Breast epithelium (tissue), 4 donors: ENCODE data around the gene TLDC2. TPM values are rescaled to one million over a fixed set of nuclear protein-coding genes. Genes with fewer than 3 reads are reported as not detected.

Experiments
- DNase-seq, 2 donors: peaks; one replicate each; pipeline ENCODE4 v3.0.0-alpha.2; 2019; ENCODE audit warnings: low spot score in 2 of 2
- H3K27ac ChIP-seq, 2 donors: fragments of 200-600 bp; sonication (generic) in 1 of 2; one replicate each; pipeline ENCODE4 v1.5.1; 2016 to 2019; ENCODE audit warnings: mild to moderate bottlenecking in 1 of 2
- H3K27me3 ChIP-seq, 2 donors: fragments of 200-600 bp; sonication (generic) in 1 of 2; one replicate each; pipeline versions ENCODE4 v1.5.1 to v1.6.0; 2017 to 2019; ENCODE audit warnings: control low read depth in 1 of 2, mild to moderate bottlenecking in 1 of 2
- H3K36me3 ChIP-seq: fragments of 200-600 bp; one replicate; pipeline ENCODE4 v1.5.1; 2019
- H3K4me1 ChIP-seq, 2 donors: fragments of 200-600 bp; sonication (generic); one replicate each; pipeline ENCODE4 v1.5.1; 2016 to 2019; ENCODE audit warnings: control low read depth in 1 of 2
- H3K4me3 ChIP-seq, 3 donors: fragments of 200-600 bp; sonication (generic); 1 replicate in 2 of 3; 2 replicates in 1 of 3; pipeline ENCODE4 v1.5.1; 2016 to 2019; ENCODE audit warnings: mild to moderate bottlenecking in 3 of 3, moderate library complexity in 2 of 3
- H3K9me3 ChIP-seq, 2 donors: fragments of 200-600 bp; sonication (generic) in 1 of 2; one replicate each; pipeline ENCODE4 v1.5.1; 2016 to 2019; ENCODE audit warnings: control low read depth in 1 of 2
- CTCF ChIP-seq, 3 donors: fragments of 450-650 bp; IDR thresholded peaks; one replicate each; pipeline ENCODE4 v1.5.1; 2016 to 2017; ENCODE audit warnings: antibody characterized with exemption in 3 of 3, mild to moderate bottlenecking in 3 of 3, moderate library complexity in 3 of 3
- POLR2A ChIP-seq: fragments of 450-650 bp; IDR thresholded peaks from one replicate; pipeline ENCODE4 v1.6.1; 2016; ENCODE audit warnings: antibody characterized with exemption, mild to moderate bottlenecking, moderate library complexity
- POLR2AphosphoS5 ChIP-seq, 3 donors: sonication (generic); formaldehyde crosslinking; IDR thresholded peaks; one replicate each; pipeline ENCODE4 v1.6.1; 2017; ENCODE audit warnings: antibody characterized with exemption in 3 of 3
- intact Hi-C: fragments of 100-400 bp; cut with DNase I; formaldehyde crosslinking; loops from one replicate; pipeline ENCODE4 v1.15.1; 2023; ENCODE audit warnings: low total_unique reads
- total RNA-seq, 3 donors: library from RNA; depleted of rRNA; stranded (reverse); fragments of >200 nt; gene quantifications; one replicate each; pipeline ENCODE4 v1.1.0, GENCODE V29; 2016

The TLDC2 gene
- total RNA-seq, 3 donors from 2014 or later, result 1.1 TPM; not detected in 2

- no peak for TF ChIP-seq CTCF (IDR thresholded peaks at IDR 0.05)
- TF ChIP-seq POLR2AphosphoS5 (IDR thresholded peaks at IDR 0.05), result no peak
- no peak for TF ChIP-seq POLR2A
- intact Hi-C loops, result no loop called here
- H3K27me3 ChIP-seq, result no peaks in the 10 kb centered on the region
- H3K36me3 ChIP-seq, result no peaks in the 10 kb centered on the region
- H3K4me1 ChIP-seq, result no peaks in the 10 kb centered on the region
- no peak for DNase-seq
- no peak overlapping the region for H3K4me3 ChIP-seq
- H3K27ac ChIP-seq, result peak overlapping the region in 1 of 2 donors; percentile 60
- H3K9me3 ChIP-seq, result no peaks in the 10 kb centered on the region
These were observed 61.4 kb downstream of the TLDC2 start for GRCh38 chr20:36937402-36937770.

DNA sequence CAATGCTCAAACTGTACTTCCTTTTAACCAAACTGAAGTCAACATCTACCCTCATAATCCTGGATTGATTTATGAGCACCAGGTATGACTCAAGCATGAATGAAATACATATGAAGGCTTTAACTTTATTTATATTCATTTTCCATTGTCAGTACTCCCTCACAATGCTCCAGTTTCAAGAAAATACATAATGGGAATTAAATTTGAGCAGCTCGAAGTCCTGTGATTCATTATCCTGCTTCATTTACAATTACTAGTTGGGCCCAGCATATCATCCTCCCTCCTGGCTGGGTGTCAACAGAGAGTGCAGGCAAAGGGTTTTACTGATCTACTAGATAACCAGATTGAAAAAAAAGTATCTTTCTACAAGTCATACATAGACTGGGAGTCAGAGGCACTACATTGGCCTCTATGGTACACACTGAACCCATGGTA, 65.5 kb downstream of the TLDC2 start:
- peak overlapping the region; percentile 74 to 92 for H3K27ac ChIP-seq
- intact Hi-C loops, result no loop called here
- TF ChIP-seq POLR2A (no peak), CTCF (IDR thresholded peaks at IDR 0.05) (no peak), POLR2AphosphoS5 (IDR thresholded peaks at IDR 0.05) (no peak)
- no peak overlapping the region for H3K4me3 ChIP-seq
- no peaks in the 10 kb centered on the region for H3K4me1 ChIP-seq
- no peak for DNase-seq
- H3K9me3 ChIP-seq, result no peaks in the 10 kb centered on the region
- no peaks in the 10 kb centered on the region for H3K36me3 ChIP-seq
- H3K27me3 ChIP-seq, result no peaks in the 10 kb centered on the region

Other genes starting within 250 kb of the TLDC2 start
- 1 to 10 TPM in 1 of 3 donors, under 1 TPM in 2; 0.64 to 1.6 (median 0.66) TPM for gene SLA2, start 229.9 kb upstream of the TLDC2 start, total RNA-seq
- 10 to 100 TPM; 18.7 to 24.7 (median 22.9) TPM for gene NDRG3, start 130.0 kb upstream of the TLDC2 start, total RNA-seq
- 10 to 100 TPM in 2 of 3 donors, 1 to 10 TPM in 1; 6.9 to 13.1 (median 11.9) TPM for gene DSN1, start 102.4 kb upstream of the TLDC2 start, total RNA-seq
- gene SAMHD1, start 75.6 kb downstream of the TLDC2 start, total RNA-seq, result 100 to 1,000 TPM; 146 to 380 (median 311) TPM
- 10 to 100 TPM in 2 of 3 donors, 1 to 10 TPM in 1; 4.6 to 10.8 (median 10.4) TPM for gene RBL1, start 219.9 kb downstream of the TLDC2 start, total RNA-seq